Right atrium auricular region (tissue), 2 donors: ENCODE data around the gene CADM2. TPM values are rescaled to one million over a fixed set of nuclear protein-coding genes. Genes with fewer than 3 reads are reported as not detected.

Experiments
- DNase-seq: peaks from one replicate; pipeline ENCODE4 v3.0.0-alpha.2; 2019; ENCODE audit warnings: low spot score
- H3K27ac ChIP-seq, 2 donors: fragments of 200-600 bp; sonication (generic); 1 replicate in 1 of 2; 2 replicates in 1 of 2; pipeline ENCODE4 v1.5.1; 2016 to 2019
- H3K27me3 ChIP-seq, 2 donors: fragments of 200-600 bp; sonication (generic); one replicate each; pipeline versions ENCODE4 v1.5.1 to v1.6.0; 2017 to 2019
- H3K36me3 ChIP-seq: fragments of 200-600 bp; sonication (generic); one replicate; pipeline ENCODE4 v1.5.1; 2016
- H3K4me1 ChIP-seq, 2 donors: fragments of 200-600 bp; sonication (generic); one replicate each; pipeline versions ENCODE4 v1.5.1 to v1.6.0; 2017 to 2019
- H3K4me3 ChIP-seq, 2 donors: fragments of 200-600 bp; sonication (generic); 1 replicate in 1 of 2; 2 replicates in 1 of 2; pipeline ENCODE4 v1.5.1; 2017 to 2019; ENCODE audit warnings: mild to moderate bottlenecking in 1 of 2, moderate library complexity in 1 of 2
- H3K9me3 ChIP-seq, 2 donors: fragments of 200-600 bp; sonication (generic); one replicate each; pipeline ENCODE4 v1.5.1; 2019
- microRNA-seq, 2 donors: library from miRNA; unstranded; fragments of <30 nt; microRNA quantifications; one replicate each; pipeline ENCODE4, GENCODE V29; 2016 to 2017; ENCODE audit warnings: borderline number of aligned reads in 2 of 2, borderline replicate concordance in 1 of 2
- total RNA-seq, 2 donors: library from RNA; depleted of rRNA; stranded (reverse); fragments of >200 nt; gene quantifications; one replicate each; pipeline ENCODE4 v1.1.0, GENCODE V29; 2016
- TF ChIP-seq, protein P1 (sequence below), 2 donors: fragments of 200-600 bp; sonication (generic); IDR thresholded peaks; one replicate each; pipeline ENCODE4 v1.5.1; 2019; ENCODE audit warnings: antibody characterized with exemption in 2 of 2

CADM2 gene
- total RNA-seq, 2 donors from 2014 or later = 6.5 to 9.5 TPM

DNA sequence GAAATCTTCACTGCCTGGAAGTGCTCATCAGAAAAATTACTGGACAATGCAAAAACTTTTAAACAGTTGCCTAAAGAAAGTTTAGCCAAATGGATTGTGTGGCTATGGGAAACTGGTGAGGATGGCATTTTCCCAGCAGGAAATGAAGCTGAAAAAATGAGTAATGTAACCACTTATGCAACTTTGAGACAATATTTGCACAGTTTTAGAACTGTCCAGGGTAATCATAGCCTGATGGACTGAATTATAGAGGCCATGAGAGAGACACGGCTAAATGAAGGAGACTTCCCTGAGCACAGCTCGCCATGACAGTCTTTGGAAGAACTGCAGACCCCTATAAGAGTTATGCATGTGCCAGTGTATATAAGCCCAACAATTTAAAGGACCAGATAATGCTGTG, 1150.6 kb downstream of the CADM2 start:
- H3K36me3 ChIP-seq = no peaks in the 10 kb centered on the region
- TF ChIP-seq, protein P1, sequence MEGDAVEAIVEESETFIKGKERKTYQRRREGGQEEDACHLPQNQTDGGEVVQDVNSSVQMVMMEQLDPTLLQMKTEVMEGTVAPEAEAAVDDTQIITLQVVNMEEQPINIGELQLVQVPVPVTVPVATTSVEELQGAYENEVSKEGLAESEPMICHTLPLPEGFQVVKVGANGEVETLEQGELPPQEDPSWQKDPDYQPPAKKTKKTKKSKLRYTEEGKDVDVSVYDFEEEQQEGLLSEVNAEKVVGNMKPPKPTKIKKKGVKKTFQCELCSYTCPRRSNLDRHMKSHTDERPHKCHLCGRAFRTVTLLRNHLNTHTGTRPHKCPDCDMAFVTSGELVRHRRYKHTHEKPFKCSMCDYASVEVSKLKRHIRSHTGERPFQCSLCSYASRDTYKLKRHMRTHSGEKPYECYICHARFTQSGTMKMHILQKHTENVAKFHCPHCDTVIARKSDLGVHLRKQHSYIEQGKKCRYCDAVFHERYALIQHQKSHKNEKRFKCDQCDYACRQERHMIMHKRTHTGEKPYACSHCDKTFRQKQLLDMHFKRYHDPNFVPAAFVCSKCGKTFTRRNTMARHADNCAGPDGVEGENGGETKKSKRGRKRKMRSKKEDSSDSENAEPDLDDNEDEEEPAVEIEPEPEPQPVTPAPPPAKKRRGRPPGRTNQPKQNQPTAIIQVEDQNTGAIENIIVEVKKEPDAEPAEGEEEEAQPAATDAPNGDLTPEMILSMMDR (IDR thresholded peaks at IDR 0.05) = no peak
- no peak overlapping the region for H3K4me3 ChIP-seq
- H3K27me3 ChIP-seq = no peaks in the 10 kb centered on the region
- no peaks in the 10 kb centered on the region for H3K4me1 ChIP-seq
- DNase-seq = no peak
- H3K9me3 ChIP-seq = no peaks in the 10 kb centered on the region
- no peak overlapping the region for H3K27ac ChIP-seq

Small RNA genes lying within 50 kb of the gene (microRNA-seq; reads per million reads assigned to microRNA genes)
- gene MIR5688 = 0 reads per million in 2 donors
